ENCODE data around the gene VPS13C. TPM values are rescaled to one million over a fixed set of nuclear protein-coding genes. Genes with fewer than 3 reads are reported as not detected.

The VPS13C gene
- total and polyA plus RNA-seq, 2 experiments from 2014 or later, result 8.7 to 21.7 TPM

GRCh38 chr15:61907753-61908086, 152.5 kb downstream of the VPS13C start:
- Histone ChIP-seq H3F3A (ENCODE audit: insufficient read depth) (no peaks in the 10 kb centered on the region), H3K4me2 (ENCODE audit: unreplicated experiment) (no peak overlapping the region), H3K9me2 (ENCODE audit: insufficient read depth) (no peaks in the 10 kb centered on the region), H3K4me1 (ENCODE audit: insufficient read depth) (no peaks in the 10 kb centered on the region), H3K4me3 (no peak overlapping the region), H3K79me2 (ENCODE audit: insufficient read depth) (no peaks in the 10 kb centered on the region), H3K9me3 (ENCODE audit: low read depth) (no peaks in the 10 kb centered on the region), H3K27ac (no peak overlapping the region), H3K27me3 (replicated peaks; ENCODE audit: insufficient read depth) (no peaks in the 10 kb centered on the region), H3K36me3 (ENCODE audit: low read depth) (peaks cover 21% of the 10 kb centered on the region), H3K9ac (no peak overlapping the region), H2AFZ (no peak overlapping the region), H4K20me1 (ENCODE audit: insufficient read depth) (no peaks in the 10 kb centered on the region)
- in situ Hi-C loops (cut with MboI), result no loop called here
- TF ChIP-seq EZH2phosphoT487 (IDR thresholded peaks at IDR 0.05; ENCODE audit: insufficient read depth, low read depth), result no peak
- no peak for TF ChIP-seq EZH2 (IDR thresholded peaks at IDR 0.05; ENCODE audit: insufficient read depth, poor library complexity, severe bottlenecking)
- WGBS, 2 experiments (ENCODE audit: low coverage in 1 of 2, low lambda C conversion rate in 2 of 2, missing lambda C conversion rate in 2 of 2), result 93 to 100% methylated on average over 1 of the region's 1 CpG
- DNase-seq, result no peak

- H3K9me2 ChIP-seq (ENCODE audit: insufficient read depth), result no peaks in the 10 kb centered on the region
- in situ Hi-C loops (cut with MboI), result no loop called here
- no peak for DNase-seq
- H4K20me1 ChIP-seq (ENCODE audit: insufficient read depth), result no peaks in the 10 kb centered on the region
- H3K9me3 ChIP-seq (ENCODE audit: low read depth), result no peaks in the 10 kb centered on the region
- no peaks in the 10 kb centered on the region for H3K79me2 ChIP-seq (ENCODE audit: insufficient read depth)
- 93 to 94% methylated on average over 4 of the region's 4 CpGs for WGBS, 2 experiments (ENCODE audit: low coverage in 1 of 2, low lambda C conversion rate in 2 of 2, missing lambda C conversion rate in 2 of 2)
- no peaks in the 10 kb centered on the region for H3F3A ChIP-seq (ENCODE audit: insufficient read depth)
- no peak overlapping the region for H3K4me2 ChIP-seq (ENCODE audit: unreplicated experiment)
- H3K27ac ChIP-seq, result no peak overlapping the region
- peaks cover 25% of the 10 kb centered on the region for H3K36me3 ChIP-seq (ENCODE audit: low read depth)
- no peaks in the 10 kb centered on the region for H3K4me1 ChIP-seq (ENCODE audit: insufficient read depth)
- TF ChIP-seq EZH2phosphoT487 (IDR thresholded peaks at IDR 0.05; ENCODE audit: insufficient read depth, low read depth) (no peak), EZH2 (IDR thresholded peaks at IDR 0.05; ENCODE audit: insufficient read depth, poor library complexity, severe bottlenecking) (no peak)
- no peak overlapping the region for H3K4me3 ChIP-seq
- H2AFZ ChIP-seq, result no peak overlapping the region
- no peak overlapping the region for H3K9ac ChIP-seq
- no peaks in the 10 kb centered on the region for H3K27me3 ChIP-seq (replicated peaks; ENCODE audit: insufficient read depth)
Observed at GRCh38 chr15:61906961-61907752, 153.1 kb downstream of the VPS13C start.

GRCh38 chr15:61893146-61893545, 167.1 kb downstream of the VPS13C start:
- Histone ChIP-seq H3K27ac (no peak overlapping the region), H3K79me2 (ENCODE audit: insufficient read depth) (no peaks in the 10 kb centered on the region), H3K4me1 (ENCODE audit: insufficient read depth) (no peaks in the 10 kb centered on the region), H4K20me1 (ENCODE audit: insufficient read depth) (no peaks in the 10 kb centered on the region), H3F3A (ENCODE audit: insufficient read depth) (no peaks in the 10 kb centered on the region), H3K9me2 (ENCODE audit: insufficient read depth) (no peaks in the 10 kb centered on the region), H3K27me3 (replicated peaks; ENCODE audit: insufficient read depth) (no peaks in the 10 kb centered on the region), H2AFZ (no peak overlapping the region), H3K36me3 (ENCODE audit: low read depth) (peaks cover 28% of the 10 kb centered on the region), H3K4me3 (no peak overlapping the region), H3K9me3 (ENCODE audit: low read depth) (no peaks in the 10 kb centered on the region), H3K4me2 (ENCODE audit: unreplicated experiment) (no peak overlapping the region), H3K9ac (no peak overlapping the region)
- in situ Hi-C loops (cut with MboI), result no loop called here
- no peak for DNase-seq
- TF ChIP-seq EZH2phosphoT487 (IDR thresholded peaks at IDR 0.05; ENCODE audit: insufficient read depth, low read depth) (no peak), EZH2 (IDR thresholded peaks at IDR 0.05; ENCODE audit: insufficient read depth, poor library complexity, severe bottlenecking) (no peak)

- 93 to 96% methylated on average over 1 of the region's 1 CpG for WGBS, 2 experiments (ENCODE audit: low coverage in 1 of 2, low lambda C conversion rate in 2 of 2, missing lambda C conversion rate in 2 of 2)
Observed at GRCh38 chr15:61892140-61892539, 168.1 kb downstream of the VPS13C start.

More at GRCh38 chr15:61892140-61892539, 168.1 kb downstream of the VPS13C start:
- no peak overlapping the region for H3K27ac ChIP-seq
- no peaks in the 10 kb centered on the region for H3K27me3 ChIP-seq (replicated peaks; ENCODE audit: insufficient read depth)
- H3K4me1 ChIP-seq (ENCODE audit: insufficient read depth), result no peaks in the 10 kb centered on the region
- no peaks in the 10 kb centered on the region for H4K20me1 ChIP-seq (ENCODE audit: insufficient read depth)
- peaks cover 28% of the 10 kb centered on the region for H3K36me3 ChIP-seq (ENCODE audit: low read depth)
- H3K9me3 ChIP-seq (ENCODE audit: low read depth), result no peaks in the 10 kb centered on the region
- H3K4me3 ChIP-seq, result no peak overlapping the region
- no peak overlapping the region for H3K4me2 ChIP-seq (ENCODE audit: unreplicated experiment)
- H2AFZ ChIP-seq, result no peak overlapping the region
- in situ Hi-C loops (cut with MboI), result no loop called here
- no peaks in the 10 kb centered on the region for H3K79me2 ChIP-seq (ENCODE audit: insufficient read depth)
- H3K9ac ChIP-seq, result no peak overlapping the region
- TF ChIP-seq EZH2phosphoT487 (IDR thresholded peaks at IDR 0.05; ENCODE audit: insufficient read depth, low read depth), result no peak
- no peak for TF ChIP-seq EZH2 (IDR thresholded peaks at IDR 0.05; ENCODE audit: insufficient read depth, poor library complexity, severe bottlenecking)
- DNase-seq, result no peak
- H3K9me2 ChIP-seq (ENCODE audit: insufficient read depth), result no peaks in the 10 kb centered on the region
- H3F3A ChIP-seq (ENCODE audit: insufficient read depth), result no peaks in the 10 kb centered on the region
